Astrocyte (in vitro differentiated cells and primary cell): Measurements from ENCODE around the gene WIPF3. TPM values are rescaled to one million over a fixed set of nuclear protein-coding genes. Genes with fewer than 3 reads are reported as not detected.

Experiments used
- DNase-seq: peaks from one replicate; pipeline ENCODE4 v3.0.0-alpha.2; 2010; ENCODE audit warnings: low read depth
- FAIRE-seq: peaks from 2 replicates; lab custom pipeline; 2011; peaks lifted over from hg19 to GRCh38; lab: Jason Lieb, UNC
- H2AFZ ChIP-seq: 2 replicates; pipeline ENCODE4 v1.6.0; 2012; ENCODE audit warnings: low read depth, low read length, inconsistent platforms
- H3K27ac ChIP-seq: 2 replicates; pipeline ENCODE4 v1.5.1; 2011; ENCODE audit warnings: low read depth, low read length, inconsistent platforms
- H3K27me3 ChIP-seq: 2 replicates; pipeline ENCODE4 v1.6.0; 2011; ENCODE audit warnings: low read length, inconsistent platforms; ENCODE audit not compliant: insufficient read depth
- H3K36me3 ChIP-seq: 2 replicates; pipeline ENCODE4 v1.5.1; 2011; ENCODE audit warnings: low read length, inconsistent platforms; ENCODE audit not compliant: insufficient read depth
- H3K4me1 ChIP-seq: 2 replicates; pipeline ENCODE4 v1.5.1; 2011; ENCODE audit warnings: low read length, inconsistent platforms; ENCODE audit not compliant: insufficient read depth
- H3K4me2 ChIP-seq: 2 replicates; pipeline ENCODE4 v1.6.0; 2012; ENCODE audit warnings: low read length, inconsistent platforms
- H3K4me3 ChIP-seq: 2 replicates; pipeline ENCODE4 v1.5.1; 2011; ENCODE audit warnings: low read depth, mild to moderate bottlenecking, low read length, inconsistent platforms; ENCODE audit not compliant: insufficient read depth
- H3K79me2 ChIP-seq: 2 replicates; pipeline ENCODE4 v1.6.0; 2012; ENCODE audit warnings: mild to moderate bottlenecking, low read length, inconsistent platforms; ENCODE audit not compliant: insufficient read depth
- H3K9ac ChIP-seq: 2 replicates; pipeline ENCODE4 v1.6.0; 2012; ENCODE audit warnings: mild to moderate bottlenecking, low read length, inconsistent platforms
- H3K9me3 ChIP-seq: 2 replicates; pipeline ENCODE4 v1.5.1; 2012; ENCODE audit warnings: low read depth, mild to moderate bottlenecking, low read length, inconsistent platforms; ENCODE audit not compliant: insufficient read depth
- H4K20me1 ChIP-seq: 2 replicates; pipeline ENCODE4 v1.6.0; 2012; ENCODE audit warnings: low read length, inconsistent platforms; ENCODE audit not compliant: insufficient read depth
- H3K27ac Mint-ChIP-seq: one replicate; pipeline ENCODE4 v1.8.0; 2021; ENCODE audit warnings: mild to moderate bottlenecking, mixed read lengths; ENCODE audit not compliant: unreplicated experiment
- H3K27me3 Mint-ChIP-seq: one replicate; pipeline ENCODE4 v1.8.0; 2021; ENCODE audit warnings: low read depth, mixed read lengths; ENCODE audit not compliant: unreplicated experiment
- H3K36me3 Mint-ChIP-seq: one replicate; pipeline ENCODE4 v1.8.0; 2021; ENCODE audit warnings: low read depth, mixed read lengths; ENCODE audit not compliant: unreplicated experiment
- H3K4me1 Mint-ChIP-seq: one replicate; pipeline ENCODE4 v1.8.0; 2021; ENCODE audit warnings: low read depth, mixed read lengths; ENCODE audit not compliant: unreplicated experiment
- H3K4me3 Mint-ChIP-seq: one replicate; pipeline ENCODE4 v1.8.0; 2021; ENCODE audit warnings: mild to moderate bottlenecking, moderate library complexity, mixed read lengths; ENCODE audit not compliant: unreplicated experiment
- H3K9me3 Mint-ChIP-seq: one replicate; pipeline ENCODE4 v1.8.0; 2021; ENCODE audit warnings: mild to moderate bottlenecking, mixed read lengths; ENCODE audit not compliant: unreplicated experiment
- EZH2 ChIP-seq: IDR thresholded peaks from 2 replicates; pipeline ENCODE4 v1.6.1; 2012; ENCODE audit warnings: mild to moderate bottlenecking, low read length, inconsistent platforms; ENCODE audit not compliant: insufficient read depth
- total RNA-seq: library from RNA; stranded (reverse); gene quantifications from 2 replicates; pipeline ENCODE4 v1.2.1, GENCODE V29; 2021
- TF ChIP-seq, protein P1 (sequence below): IDR thresholded peaks from 2 replicates; pipeline ENCODE4 v1.5.1; 2011; ENCODE audit warnings: low read depth, mild to moderate bottlenecking, inconsistent platforms, low read length, moderate library complexity; ENCODE audit not compliant: insufficient read depth

Gene WIPF3
- total RNA-seq, 1 donor from 2014 or later, result 1.0 TPM

DNA sequence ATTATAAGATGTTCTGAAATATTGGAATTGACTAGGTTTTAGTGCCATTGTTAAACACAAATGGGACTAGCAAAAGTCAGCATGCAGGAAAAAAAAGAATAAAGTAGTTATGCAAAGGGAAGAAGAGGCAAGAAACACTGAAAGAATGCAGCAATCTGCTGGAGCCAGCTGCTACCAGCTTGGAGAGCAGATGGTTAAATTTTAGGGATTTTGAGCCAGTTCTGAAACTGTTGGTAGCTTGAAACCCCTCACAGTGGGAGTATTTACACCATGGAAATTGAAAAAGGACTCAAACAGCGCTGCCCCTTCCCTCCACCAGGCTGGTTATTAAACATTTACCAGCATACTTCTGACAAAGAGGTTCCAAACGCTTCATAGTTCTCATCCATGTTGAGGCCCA is 142.3 kb downstream of the WIPF3 start:
- Histone ChIP-seq H3K36me3 (peaks cover 46% of the 10 kb centered on the region), H2AFZ (no peak overlapping the region), H3K9me3 (no peaks in the 10 kb centered on the region), H4K20me1 (peaks cover 22% of the 10 kb centered on the region), H3K9ac (no peak overlapping the region), H3K4me3 (no peak overlapping the region), H3K27me3 (no peaks in the 10 kb centered on the region), H3K79me2 (peaks cover 3% of the 10 kb centered on the region), H3K27ac (no peak overlapping the region), H3K4me1 (no peaks in the 10 kb centered on the region), H3K4me2 (no peak overlapping the region)
- DNase-seq (no peak), FAIRE-seq (no peak)
- H3K27ac Mint-ChIP-seq, result no peak overlapping the region
- no peak for TF ChIP-seq EZH2
- H3K4me1 Mint-ChIP-seq, result no peaks in the 10 kb centered on the region
- peaks cover 43% of the 10 kb centered on the region for H3K36me3 Mint-ChIP-seq
- no peak overlapping the region for H3K4me3 Mint-ChIP-seq
- no peaks in the 10 kb centered on the region for H3K27me3 Mint-ChIP-seq
- H3K9me3 Mint-ChIP-seq, result no peaks in the 10 kb centered on the region

DNA sequence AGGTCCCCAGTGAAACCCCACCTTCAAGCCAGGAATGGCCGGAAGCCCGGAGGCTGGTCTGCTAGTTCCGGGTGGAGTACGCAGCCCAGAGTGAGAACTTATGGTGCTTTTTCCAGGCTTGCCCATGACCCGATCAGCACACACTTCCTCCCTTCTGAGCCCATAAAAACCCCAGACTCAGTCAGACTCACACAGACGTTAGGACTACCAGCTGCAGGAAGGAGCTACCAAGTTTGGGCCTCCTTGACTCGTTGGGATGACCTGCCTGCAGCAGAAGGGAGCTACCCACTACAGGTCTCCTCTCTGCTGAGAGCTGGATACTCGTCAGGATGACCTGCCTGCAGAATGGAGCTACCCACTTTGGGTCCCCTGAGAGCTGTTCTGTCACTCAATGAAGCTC is 144.2 kb downstream of the WIPF3 start:
- TF ChIP-seq, protein P1, sequence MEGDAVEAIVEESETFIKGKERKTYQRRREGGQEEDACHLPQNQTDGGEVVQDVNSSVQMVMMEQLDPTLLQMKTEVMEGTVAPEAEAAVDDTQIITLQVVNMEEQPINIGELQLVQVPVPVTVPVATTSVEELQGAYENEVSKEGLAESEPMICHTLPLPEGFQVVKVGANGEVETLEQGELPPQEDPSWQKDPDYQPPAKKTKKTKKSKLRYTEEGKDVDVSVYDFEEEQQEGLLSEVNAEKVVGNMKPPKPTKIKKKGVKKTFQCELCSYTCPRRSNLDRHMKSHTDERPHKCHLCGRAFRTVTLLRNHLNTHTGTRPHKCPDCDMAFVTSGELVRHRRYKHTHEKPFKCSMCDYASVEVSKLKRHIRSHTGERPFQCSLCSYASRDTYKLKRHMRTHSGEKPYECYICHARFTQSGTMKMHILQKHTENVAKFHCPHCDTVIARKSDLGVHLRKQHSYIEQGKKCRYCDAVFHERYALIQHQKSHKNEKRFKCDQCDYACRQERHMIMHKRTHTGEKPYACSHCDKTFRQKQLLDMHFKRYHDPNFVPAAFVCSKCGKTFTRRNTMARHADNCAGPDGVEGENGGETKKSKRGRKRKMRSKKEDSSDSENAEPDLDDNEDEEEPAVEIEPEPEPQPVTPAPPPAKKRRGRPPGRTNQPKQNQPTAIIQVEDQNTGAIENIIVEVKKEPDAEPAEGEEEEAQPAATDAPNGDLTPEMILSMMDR, result no peak
- no peak for TF ChIP-seq EZH2
- H3K27me3 Mint-ChIP-seq, result no peaks in the 10 kb centered on the region
- H3K9ac ChIP-seq, result no peak overlapping the region
- H3K27me3 ChIP-seq, result no peaks in the 10 kb centered on the region
- peaks cover 3% of the 10 kb centered on the region for H3K79me2 ChIP-seq
- no peak overlapping the region for H3K27ac Mint-ChIP-seq
- no peak for FAIRE-seq
- no peaks in the 10 kb centered on the region for H3K9me3 ChIP-seq
- H2AFZ ChIP-seq, result no peak overlapping the region
- H3K9me3 Mint-ChIP-seq, result no peaks in the 10 kb centered on the region
- DNase-seq, result no peak
- H3K4me1 ChIP-seq, result no peaks in the 10 kb centered on the region
- H3K4me3 Mint-ChIP-seq, result no peak overlapping the region
- peaks cover 28% of the 10 kb centered on the region for H4K20me1 ChIP-seq
- peaks cover 41% of the 10 kb centered on the region for H3K36me3 ChIP-seq
- H3K4me1 Mint-ChIP-seq, result no peaks in the 10 kb centered on the region
- H3K4me3 ChIP-seq, result no peak overlapping the region
- no peak overlapping the region for H3K27ac ChIP-seq
- H3K4me2 ChIP-seq, result no peak overlapping the region
- H3K36me3 Mint-ChIP-seq, result peaks cover 31% of the 10 kb centered on the region

DNA sequence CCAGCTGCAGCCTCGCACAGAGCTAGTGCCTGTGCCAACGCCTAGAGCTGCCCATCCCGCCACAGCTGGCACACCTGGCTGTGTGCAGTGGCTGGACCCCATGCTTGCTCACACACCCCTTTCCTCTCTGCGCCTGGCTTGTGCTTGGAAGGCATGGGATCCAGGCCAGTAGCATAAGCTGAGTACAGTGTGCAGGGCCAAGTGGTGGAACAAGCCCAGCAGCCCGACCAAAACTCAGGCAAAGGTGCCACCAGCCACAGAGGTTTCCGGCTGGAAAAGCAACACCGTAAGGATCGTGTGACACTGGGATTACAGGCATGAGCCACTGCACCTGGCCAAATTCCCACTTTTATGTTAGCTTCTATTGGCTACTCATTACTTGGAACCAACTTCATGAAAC is 144.9 kb downstream of the WIPF3 start:
- Histone ChIP-seq H2AFZ (no peak overlapping the region), H3K27me3 (no peaks in the 10 kb centered on the region), H4K20me1 (peaks cover 35% of the 10 kb centered on the region), H3K9me3 (no peaks in the 10 kb centered on the region), H3K4me1 (no peaks in the 10 kb centered on the region), H3K27ac (no peak overlapping the region), H3K79me2 (peaks cover 9% of the 10 kb centered on the region), H3K4me2 (no peak overlapping the region), H3K36me3 (peaks cover 38% of the 10 kb centered on the region), H3K9ac (no peak overlapping the region), H3K4me3 (no peak overlapping the region)
- H3K36me3 Mint-ChIP-seq, result peaks cover 33% of the 10 kb centered on the region
- no peak overlapping the region for H3K27ac Mint-ChIP-seq
- H3K4me3 Mint-ChIP-seq, result no peak overlapping the region
- no peaks in the 10 kb centered on the region for H3K9me3 Mint-ChIP-seq
- H3K27me3 Mint-ChIP-seq, result no peaks in the 10 kb centered on the region
- DNase-seq (no peak), FAIRE-seq (no peak)
- peaks cover 4% of the 10 kb centered on the region for H3K4me1 Mint-ChIP-seq
- TF ChIP-seq, protein P1, result no peak
- no peak for TF ChIP-seq EZH2
